Body of pancreas (tissue), 2 donors: ENCODE results near the gene ELAC2. TPM values are rescaled to one million over a fixed set of nuclear protein-coding genes. Genes with fewer than 3 reads are reported as not detected.

Experiments used
- total RNA-seq, 2 donors: library from RNA; depleted of rRNA; stranded (reverse); fragments of >200 nt; gene quantifications; one replicate each; pipeline ENCODE4 v1.1.0, GENCODE V29; 2016

ELAC2 gene
- total RNA-seq, 2 donors from 2014 or later = 31.6 to 52.1 TPM

Other genes starting within 250 kb of the ELAC2 start
- 1 to 10 TPM; 5.7 to 6.3 TPM for gene ARHGAP44, start 228.5 kb downstream of the ELAC2 start, total RNA-seq